Measurements from ENCODE around the gene SLC19A3.

GRCh38 chr2:227713291-227713690, 4.5 kb downstream of the SLC19A3 start:
- TF ChIP-seq EZH2 (IDR thresholded peaks at IDR 0.05; ENCODE audit: low read length, unreplicated experiment) (no peak), CTCF (conservative IDR thresholded peaks at IDR 0.05; ENCODE audit: low read depth, low read length) (no peak)
